H9 (cell line): ENCODE data around the gene C9orf72. TPM values are rescaled to one million over a fixed set of nuclear protein-coding genes. Genes with fewer than 3 reads are reported as not detected.

Experiments
- DNase-seq: peaks from one replicate; pipeline ENCODE4 v3.0.0-alpha.2; 2017
- H2AFZ ChIP-seq: one replicate; pipeline ENCODE4 v1.6.1; 2013; ENCODE audit warnings: mild to moderate bottlenecking, low read length, control low read depth, moderate library complexity
- H2AK5ac ChIP-seq: 2 replicates; pipeline ENCODE4 v1.6.1; 2013; ENCODE audit warnings: low read length, control low read depth, mixed read lengths; ENCODE audit not compliant: insufficient read length
- H2BK120ac ChIP-seq: one replicate; pipeline ENCODE4 v1.6.1; 2013; ENCODE audit warnings: low read depth, mild to moderate bottlenecking, low read length, control low read depth, inconsistent platforms; ENCODE audit not compliant: poor library complexity, severe bottlenecking
- H2BK12ac ChIP-seq: 2 replicates; pipeline ENCODE4 v1.6.1; 2013; ENCODE audit warnings: low read length, control low read depth, mixed read lengths, low read depth; ENCODE audit not compliant: insufficient read length
- H2BK15ac ChIP-seq: 2 replicates; pipeline ENCODE4 v1.6.1; 2013; ENCODE audit warnings: low read depth, low read length, control low read depth
- H2BK20ac ChIP-seq: one replicate; pipeline ENCODE4 v1.6.1; 2013; ENCODE audit warnings: low read depth, mild to moderate bottlenecking, low read length, control low read depth, inconsistent platforms; ENCODE audit not compliant: poor library complexity, severe bottlenecking
- H2BK5ac ChIP-seq: 2 replicates; pipeline ENCODE4 v1.6.1; 2013; ENCODE audit warnings: low read length, control low read depth, mixed read lengths; ENCODE audit not compliant: insufficient read length
- H3K14ac ChIP-seq: 2 replicates; pipeline ENCODE4 v1.6.1; 2013; ENCODE audit warnings: low read length, control low read depth; ENCODE audit not compliant: insufficient read depth
- H3K18ac ChIP-seq: 2 replicates; pipeline ENCODE4 v1.6.1; 2013; ENCODE audit warnings: low read depth, mild to moderate bottlenecking, mixed read lengths, low read length, control low read depth; ENCODE audit not compliant: insufficient read length
- H3K23ac ChIP-seq: 2 replicates; pipeline ENCODE4 v1.6.1; 2013; ENCODE audit warnings: low read length, control low read depth, mixed read lengths, low read depth; ENCODE audit not compliant: insufficient read length
- H3K23me2 ChIP-seq: 2 replicates; pipeline ENCODE4 v1.6.1; 2013; ENCODE audit warnings: low read depth, mild to moderate bottlenecking, mixed read lengths, low read length, control low read depth; ENCODE audit not compliant: insufficient read length, poor library complexity, severe bottlenecking
- H3K27ac ChIP-seq: 2 replicates; pipeline ENCODE4 v1.5.1; 2013; ENCODE audit warnings: low read length, control low read depth, mixed read lengths, low read depth; ENCODE audit not compliant: insufficient read length
- H3K27me3 ChIP-seq: 2 replicates; pipeline ENCODE4 v1.6.1; 2013; ENCODE audit warnings: low read length, control low read depth, inconsistent platforms; ENCODE audit not compliant: insufficient read depth
- H3K4ac ChIP-seq: 2 replicates; pipeline ENCODE4 v1.6.1; 2013; ENCODE audit warnings: low read depth, mild to moderate bottlenecking, control low read depth, inconsistent platforms, low read length, moderate library complexity
- H3K4me1 ChIP-seq: 2 replicates; pipeline ENCODE4 v1.6.1; 2013; ENCODE audit warnings: low read length, control low read depth, inconsistent platforms; ENCODE audit not compliant: insufficient read depth
- H3K4me2 ChIP-seq: 2 replicates; pipeline ENCODE4 v1.6.1; 2013; ENCODE audit warnings: low read length, control low read depth, mixed read lengths; ENCODE audit not compliant: insufficient read length, insufficient read depth
- H3K56ac ChIP-seq: 2 replicates; pipeline ENCODE4 v1.6.1; 2013; ENCODE audit warnings: low read depth, mild to moderate bottlenecking, mixed read lengths, low read length, control low read depth; ENCODE audit not compliant: insufficient read length
- H3K79me1 ChIP-seq: 2 replicates; pipeline ENCODE4 v1.6.1; 2013; ENCODE audit warnings: low read depth, mild to moderate bottlenecking, moderate library complexity, low read length, control low read depth, inconsistent platforms; ENCODE audit not compliant: insufficient read depth, poor library complexity, severe bottlenecking
- H3K79me2 ChIP-seq: 2 replicates; pipeline ENCODE4 v1.6.1; 2013; ENCODE audit warnings: low read length, control low read depth, inconsistent platforms; ENCODE audit not compliant: insufficient read depth
- H3K9ac ChIP-seq: 2 replicates; pipeline ENCODE4 v1.6.1; 2013; ENCODE audit warnings: low read length, control low read depth, mixed read lengths; ENCODE audit not compliant: insufficient read length; ENCODE audit errors: extremely low read depth
- H3K9me3 ChIP-seq: one replicate; pipeline ENCODE4 v1.6.1; 2013; ENCODE audit warnings: low read depth, low read length, inconsistent platforms; ENCODE audit not compliant: control insufficient read depth
- H3T11ph ChIP-seq: one replicate; pipeline ENCODE4 v1.6.1; 2013; ENCODE audit warnings: mild to moderate bottlenecking, low read length, control low read depth, inconsistent platforms
- H4K20me1 ChIP-seq: one replicate; pipeline ENCODE4 v1.6.1; 2013; ENCODE audit not compliant: control insufficient read depth, insufficient read length, insufficient read depth
- H4K5ac ChIP-seq: 2 replicates; pipeline ENCODE4 v1.6.1; 2013; ENCODE audit warnings: low read depth, mild to moderate bottlenecking, mixed read lengths, low read length, control low read depth; ENCODE audit not compliant: insufficient read length
- H4K8ac ChIP-seq: replicated peaks from 2 replicates; pipeline ENCODE4 v1.6.1; 2013; ENCODE audit warnings: low read length, control low read depth, mixed read lengths, low read depth; ENCODE audit not compliant: insufficient read length
- H4K91ac ChIP-seq: 2 replicates; pipeline ENCODE4 v1.6.1; 2013; ENCODE audit warnings: low read depth, mild to moderate bottlenecking, moderate library complexity, mixed read lengths, low read length, control low read depth; ENCODE audit not compliant: insufficient read length
- H3K27ac Mint-ChIP-seq, 3 experiments: 2 replicates in 2 of 3; 3 replicates in 1 of 3; pipeline ENCODE4 v1.8.0; 2020 to 2021; ENCODE audit warnings: mixed read lengths in 3 of 3, mild to moderate bottlenecking in 1 of 3, moderate library complexity in 1 of 3
- H3K27me3 Mint-ChIP-seq: 2 replicates; pipeline ENCODE4 v1.8.0; 2021; ENCODE audit warnings: low read depth, mild to moderate bottlenecking, moderate library complexity, mixed read lengths
- H3K36me3 Mint-ChIP-seq, 3 experiments: 2 replicates in 2 of 3; 3 replicates in 1 of 3; pipeline ENCODE4 v1.8.0; 2020 to 2021; ENCODE audit warnings: low read depth in 3 of 3, mixed read lengths in 3 of 3; ENCODE audit not compliant: insufficient read depth in 1 of 3
- H3K4me1 Mint-ChIP-seq, 2 experiments: 2 replicates each; pipeline ENCODE4 v1.8.0; 2020; ENCODE audit warnings: mixed read lengths in 2 of 2
- H3K4me3 Mint-ChIP-seq, 2 experiments: 2 replicates in 1 of 2; 3 replicates in 1 of 2; pipeline ENCODE4 v1.8.0; 2020 to 2021; ENCODE audit warnings: mild to moderate bottlenecking in 2 of 2, mixed read lengths in 2 of 2, moderate library complexity in 1 of 2
- H3K9me3 Mint-ChIP-seq, 2 experiments: 2 replicates in 1 of 2; 3 replicates in 1 of 2; pipeline ENCODE4 v1.8.0; 2020; ENCODE audit warnings: mild to moderate bottlenecking in 2 of 2, mixed read lengths in 2 of 2, moderate library complexity in 1 of 2
- CTCF ChIP-seq: fragments of 200-600 bp; sonication (generic); conservative IDR thresholded peaks from 3 replicates; pipeline ENCODE4 v1.8.0; 2021; ENCODE audit warnings: antibody characterized with exemption, mild to moderate bottlenecking
- WGBS: extraction: QIAGEN DNeasy Blood & Tissue Kit; methylation state at CpG from one replicate; pipeline ENCODE4 v1.1.7; 2013; ENCODE audit warnings: missing lambda C conversion rate, low lambda C conversion rate, mixed read lengths; ENCODE audit not compliant: insufficient read length; ENCODE audit errors: extremely low coverage; 5-methylcytosine and 5-hydroxymethylcytosine counted together
- total RNA-seq: library from RNA; stranded (reverse); gene quantifications from 2 replicates; pipeline ENCODE4 v1.2.1, GENCODE V29; 2021

C9orf72 gene
- total RNA-seq, 1 experiment from 2014 or later = 17.0 TPM

GRCh38 chr9:27581826-27582225, 8.5 kb upstream of the C9orf72 start:
- H4K8ac ChIP-seq = no peak overlapping the region
- no peaks in the 10 kb centered on the region for H3K79me2 ChIP-seq
- H3K27me3 Mint-ChIP-seq = no peaks in the 10 kb centered on the region
- no peak for TF ChIP-seq CTCF
- H2BK5ac ChIP-seq = no peak overlapping the region
- no peaks in the 10 kb centered on the region for H3K4me1 ChIP-seq
- no peak overlapping the region for H4K5ac ChIP-seq
- H2AFZ ChIP-seq = no peak overlapping the region
- no CpG with 5 or more reads among the region's 1 CpG for WGBS
- H3K23me2 ChIP-seq = no peaks in the 10 kb centered on the region
- no peak overlapping the region for H3K9ac ChIP-seq
- no peak overlapping the region for H3K27ac ChIP-seq
- H3K27ac Mint-ChIP-seq = no peak overlapping the region
- no peaks in the 10 kb centered on the region for H3K79me1 ChIP-seq
- no peak overlapping the region for H3K4me3 Mint-ChIP-seq
- no peak overlapping the region for H3K14ac ChIP-seq
- H3K4ac ChIP-seq = no peak overlapping the region
- H4K20me1 ChIP-seq = no peaks in the 10 kb centered on the region
- H3K36me3 Mint-ChIP-seq = peaks cover 9 to 11% (median 10%) of the 10 kb centered on the region in 3 experiments
- no peak overlapping the region for H3T11ph ChIP-seq
- no peak overlapping the region for H3K4me2 ChIP-seq
- no peak overlapping the region for H3K18ac ChIP-seq
- no peaks in the 10 kb centered on the region for H3K27me3 ChIP-seq
- H2BK20ac ChIP-seq = no peak overlapping the region
- no peak overlapping the region for H2BK12ac ChIP-seq
- H3K4me1 Mint-ChIP-seq = peaks cover 2 to 4% of the 10 kb centered on the region in 2 experiments; a peak in 3 of 4 replicates
- H3K9me3 Mint-ChIP-seq = peaks cover 11 to 12% of the 10 kb centered on the region in 2 experiments
- no peak overlapping the region for H3K56ac ChIP-seq
- no peak for DNase-seq
- H2BK120ac ChIP-seq = no peak overlapping the region
- H4K91ac ChIP-seq = no peak overlapping the region
- H2AK5ac ChIP-seq = no peak overlapping the region
- no peak overlapping the region for H2BK15ac ChIP-seq
- H3K9me3 ChIP-seq = no peaks in the 10 kb centered on the region
- H3K23ac ChIP-seq = no peak overlapping the region
